A673 (cell line): ENCODE results near the gene LRRK1. TPM values are rescaled to one million over a fixed set of nuclear protein-coding genes. Genes with fewer than 3 reads are reported as not detected.

Source experiments
- BruUV-seq: library from RNA; stranded (reverse); fragments of 400-500 nt; replicated peaks from 2 replicates; lab custom pipeline; 2021; lab: Mats Ljungman, UMichigan
- CTCF ChIA-PET: fragments of 300-600 bp; sonication (Branson Sonifier 250); formaldehyde crosslinking; loops from one replicate; lab custom pipeline; 2022; ENCODE audit warnings: antibody characterized with exemption; lab: Charles Lee
- POLR2A ChIA-PET: fragments of 300-600 bp; sonication (Branson Sonifier 250); formaldehyde crosslinking; loops from one replicate; lab custom pipeline; 2022; ENCODE audit warnings: antibody characterized with exemption; ENCODE audit not compliant: low non-redundant PET; lab: Charles Lee
- DNase-seq: peaks from one replicate; pipeline ENCODE4 v3.0.0-alpha.2; 2015; ENCODE audit warnings: low spot score
- H3K27ac ChIP-seq: fragments of 200-600 bp; sonication (generic); 2 replicates; pipeline ENCODE4 v1.5.1; 2016; ENCODE audit warnings: mixed run types, low read depth, mild to moderate bottlenecking, mixed read lengths, antibody characterized with exemption, low read length; ENCODE audit not compliant: poor library complexity, severe bottlenecking
- H3K27me3 ChIP-seq: fragments of 200-600 bp; sonication (generic); replicated peaks from 2 replicates; pipeline ENCODE4 v1.6.1; 2017; ENCODE audit warnings: mixed run types, low read depth, mild to moderate bottlenecking, mixed read lengths, antibody characterized with exemption, low read length; ENCODE audit not compliant: insufficient read depth, poor library complexity
- H3K36me3 ChIP-seq: fragments of 200-600 bp; sonication (generic); 2 replicates; pipeline ENCODE4 v1.6.1; 2016; ENCODE audit warnings: mixed run types, mild to moderate bottlenecking, mixed read lengths, antibody characterized with exemption, low read length; ENCODE audit not compliant: insufficient read depth, poor library complexity, severe bottlenecking
- H3K4me1 ChIP-seq: fragments of 200-600 bp; sonication (generic); 2 replicates; pipeline ENCODE4 v1.6.1; 2017; ENCODE audit warnings: mixed run types, mild to moderate bottlenecking, mixed read lengths, antibody characterized with exemption, low read length; ENCODE audit not compliant: insufficient read depth, poor library complexity, severe bottlenecking
- H3K4me3 ChIP-seq: fragments of 200-600 bp; sonication (generic); 2 replicates; pipeline ENCODE4 v1.5.1; 2016; ENCODE audit warnings: low read depth, mixed run types, mild to moderate bottlenecking, mixed read lengths, low read length; ENCODE audit not compliant: poor library complexity, severe bottlenecking
- H3K9me3 ChIP-seq: fragments of 200-600 bp; sonication (generic); 2 replicates; pipeline ENCODE4 v1.6.1; 2016; ENCODE audit warnings: mixed run types, low read depth, mild to moderate bottlenecking, mixed read lengths, antibody characterized with exemption, low read length; ENCODE audit not compliant: poor library complexity, severe bottlenecking
- CTCF ChIP-seq: fragments of 300-800, 200-600 bp; sonication (generic); conservative IDR thresholded peaks from 2 replicates; pipeline ENCODE4 v1.5.1; 2017; ENCODE audit warnings: low read depth, mild to moderate bottlenecking, antibody characterized with exemption, low read length, moderate library complexity, mixed read lengths
- EZH2 ChIP-seq: fragments of 200-600 bp; sonication (generic); IDR thresholded peaks from 2 replicates; pipeline ENCODE4 v1.6.1; 2017; ENCODE audit warnings: borderline replicate concordance, low read depth, mild to moderate bottlenecking, mixed read lengths, antibody characterized with exemption, low read length; ENCODE audit not compliant: poor library complexity, severe bottlenecking
- intact Hi-C: fragments of 100-400 bp; cut with micrococcal nuclease; formaldehyde crosslinking; loops from one replicate; pipeline ENCODE4 v1.10.0; 2022; ENCODE audit not compliant: unreplicated experiment
- total RNA-seq: library from RNA; stranded (reverse); gene quantifications from 2 replicates; pipeline ENCODE4 v1.2.3, GENCODE V29; 2021

Gene LRRK1
- total RNA-seq, 1 experiment from 2014 or later, result 7.7 TPM

GRCh38 chr15:100929641-100930042 lies 10.5 kb downstream of the LRRK1 start:
- Histone ChIP-seq H3K36me3 (no peaks in the 10 kb centered on the region), H3K27ac (no peak overlapping the region), H3K4me3 (no peak overlapping the region), H3K9me3 (no peaks in the 10 kb centered on the region), H3K4me1 (peaks cover 5% of the 10 kb centered on the region), H3K27me3 (no peaks in the 10 kb centered on the region)
- DNase-seq, result no peak
- no peak for TF ChIP-seq CTCF
- BruUV-seq, result no TSS peak
- intact Hi-C loops, result no loop called here
- CTCF ChIA-PET, result interaction anchor here (0.6 kb wide), 1 partner anchor 57 kb away, joined by 3 read pairs; no protein-coding TSS in a partner anchor
- POLR2A ChIA-PET, result no interaction called here

- ChIA-PET CTCF (no interaction called here), POLR2A (no interaction called here)
- H3K4me1 ChIP-seq, result peaks cover 5% of the 10 kb centered on the region
- no TSS peak for BruUV-seq
- no peak for DNase-seq
- H3K36me3 ChIP-seq, result no peaks in the 10 kb centered on the region
- H3K27me3 ChIP-seq, result no peaks in the 10 kb centered on the region
- no peaks in the 10 kb centered on the region for H3K9me3 ChIP-seq
- intact Hi-C loops, result no loop called here
- H3K27ac ChIP-seq, result no peak overlapping the region
- no peak overlapping the region for H3K4me3 ChIP-seq
- TF ChIP-seq EZH2, result no peak
- TF ChIP-seq CTCF, result no peak
Measured at GRCh38 chr15:100930306-100930848, 11.2 kb downstream of the LRRK1 start.

GRCh38 chr15:100931143-100931890 lies 12.2 kb downstream of the LRRK1 start:
- ChIA-PET CTCF (no interaction called here), POLR2A (no interaction called here)
- H3K4me1 ChIP-seq, result peaks cover 5% of the 10 kb centered on the region
- H3K4me3 ChIP-seq, result no peak overlapping the region
- H3K36me3 ChIP-seq, result no peaks in the 10 kb centered on the region
- H3K27ac ChIP-seq, result no peak overlapping the region
- TF ChIP-seq CTCF (no peak), EZH2 (no peak)
- no peak for DNase-seq
- H3K9me3 ChIP-seq, result no peaks in the 10 kb centered on the region
- intact Hi-C loops, result no loop called here
- H3K27me3 ChIP-seq, result no peaks in the 10 kb centered on the region
- no TSS peak for BruUV-seq
